A549 (cell line): ENCODE measurements around the gene DRD3.

ENCODE experiments used
- CBX2 ChIP-seq: fragments of 200-600 bp; sonication (generic); IDR thresholded peaks from 2 replicates; pipeline ENCODE4 v1.6.1; 2016; ENCODE audit warnings: low read depth, mild to moderate bottlenecking, borderline replicate concordance
- CTCF ChIP-seq: fragments of >200 bp; sonication (Bioruptor Twin); formaldehyde crosslinking; IDR thresholded peaks from 3 replicates; pipeline ENCODE4 v1.5.1; 2016
- EP300 ChIP-seq, 2 experiments: fragments of >200 bp; sonication (Bioruptor Twin); formaldehyde crosslinking; IDR thresholded peaks; 2 replicates in 1 of 2; 3 replicates in 1 of 2; pipeline ENCODE4 v1.6.1; 2016 to 2017
- ESRRA ChIP-seq: fragments of 150-350 bp; IDR thresholded peaks from 2 replicates; pipeline ENCODE4 v1.6.1; 2014; ENCODE audit warnings: mild to moderate bottlenecking, low read length, borderline replicate concordance
- FOXS1 ChIP-seq: fragments of 250-450 bp; sonication (Bioruptor Pico); IDR thresholded peaks from 2 replicates; pipeline ENCODE4 v1.5.0; 2020; ENCODE audit warnings: mild to moderate bottlenecking, moderate library complexity
- JUN ChIP-seq, 2 experiments: fragments of >200 bp; sonication (Bioruptor Twin); formaldehyde crosslinking; IDR thresholded peaks; 2 replicates in 1 of 2; 3 replicates in 1 of 2; pipeline ENCODE4 v1.6.1; 2016 to 2017
- PHF8 ChIP-seq: fragments of 200-600 bp; sonication (generic); IDR thresholded peaks from 2 replicates; pipeline ENCODE4 v1.6.1; 2016; ENCODE audit warnings: low read depth, mild to moderate bottlenecking, antibody characterized with exemption, moderate library complexity, borderline replicate concordance
- POLR2A ChIP-seq: IDR thresholded peaks from 2 replicates; pipeline ENCODE4 v1.6.1; 2012; ENCODE audit warnings: mild to moderate bottlenecking, low read length
- RAD21 ChIP-seq, 2 experiments: fragments of >200 bp in 1 of 2; sonication (Bioruptor Twin) in 1 of 2; formaldehyde crosslinking in 1 of 2; IDR thresholded peaks in 1 of 2; conservative IDR thresholded peaks in 1 of 2; 2 replicates in 1 of 2; 3 replicates in 1 of 2; pipeline ENCODE4 v1.6.1; 2012 to 2018; ENCODE audit warnings: inconsistent platforms in 1 of 2
- RNF2 ChIP-seq: fragments of 200-600 bp; sonication (generic); IDR thresholded peaks from 2 replicates; pipeline ENCODE4 v1.6.1; 2016; ENCODE audit warnings: low read depth, mild to moderate bottlenecking, antibody characterized with exemption, moderate library complexity, borderline replicate concordance
- SMC3 ChIP-seq: fragments of >200 bp; sonication (Bioruptor Twin); formaldehyde crosslinking; IDR thresholded peaks from 3 replicates; pipeline ENCODE4 v1.6.1; 2018; ENCODE audit warnings: inconsistent platforms
- ZSCAN20 ChIP-seq: fragments of 250-450 bp; sonication (Bioruptor Pico); IDR thresholded peaks from 2 replicates; pipeline ENCODE4 v1.8.0; 2022; ENCODE audit warnings: mild to moderate bottlenecking, moderate library complexity

- TF ChIP-seq EP300 (IDR thresholded peaks at IDR 0.05) (no peak), ESRRA (no peak), FOXS1 (CRISPR knock-in tag) (no peak), RNF2 (no peak), CTCF (no peak), POLR2A (no peak), SMC3 (no peak), JUN (IDR thresholded peaks at IDR 0.05) (no peak), CBX2 (no peak), PHF8 (no peak), RAD21 (conservative IDR thresholded peaks at IDR 0.05 in 1 of 2, IDR thresholded peaks at IDR 0.05 in 1 of 2) (no peak), ZSCAN20 (CRISPR knock-in tag) (no peak)
These were observed 64.1 kb downstream of the DRD3 start for GRCh38 chr3:114114719-114115118.
